ENCODE measurements around the gene EPB41. TPM values are rescaled to one million over a fixed set of nuclear protein-coding genes. Genes with fewer than 3 reads are reported as not detected.

Gene EPB41
- total and polyA plus RNA-seq, 9 of the 15 experiments (the other 6 are each of a cell fraction or from before 2014, with no cell fraction given) = 3.7 to 213 (median 141) TPM

GRCh38 chr1:28914228-28915030 lies at the start of gene EPB41 (continued):
- no peak for TF ChIP-seq GATA2 (CRISPR knock-in tag; IDR thresholded peaks at IDR 0.05)
- no peak for TF ChIP-seq POLR2H (tag; IDR thresholded peaks at IDR 0.05; ENCODE audit: low read depth)
- TF ChIP-seq TAF1 (IDR thresholded peaks at IDR 0.05; ENCODE audit: control insufficient read depth, extremely low read depth, insufficient read depth, low read length, severe bottlenecking) = peak; percentile 66
- no peak for TF ChIP-seq IRF2 (CRISPR knock-in tag; IDR thresholded peaks at IDR 0.05)
- no peak for TF ChIP-seq PPARD (CRISPR knock-in tag; IDR thresholded peaks at IDR 0.05)
- TF ChIP-seq NFE2 (IDR thresholded peaks at IDR 0.05; ENCODE audit: low read depth) = no peak
- TF ChIP-seq RBM14 (IDR thresholded peaks at IDR 0.05; ENCODE audit: borderline replicate concordance, insufficient read depth, low read depth, low read length) = 0 out of 2 replicates have a peak, but pooled peaks have one; percentile 32
- TF ChIP-seq ZKSCAN8 (CRISPR knock-in tag; IDR thresholded peaks at IDR 0.05) = no peak
- no peak for TF ChIP-seq EWSR1 (IDR thresholded peaks at IDR 0.05; ENCODE audit: borderline replicate concordance, low read depth, partially characterized antibody)
- TF ChIP-seq ELF1 (tag; IDR thresholded peaks at IDR 0.05) = 0 out of 2 replicates have a peak, but pooled peaks have one; percentile 21
- TF ChIP-seq MEF2D (tag; conservative IDR thresholded peaks at IDR 0.05; ENCODE audit: low read depth) = no peak
- TF ChIP-seq RBBP5 (IDR thresholded peaks at IDR 0.05; ENCODE audit: borderline replicate concordance, insufficient read depth, low read length, poor library complexity, severe bottlenecking) = peak; percentile 96
- no peak for TF ChIP-seq CHD2 (IDR thresholded peaks at IDR 0.05; ENCODE audit: low read depth, low read length)
- TF ChIP-seq ZNF146 (CRISPR knock-in tag; IDR thresholded peaks at IDR 0.05; ENCODE audit: unreplicated experiment) = no peak
- TF ChIP-seq C11orf30 (IDR thresholded peaks at IDR 0.05; ENCODE audit: low read depth) = no peak
- peak; percentile 83; the same call in 1 of the 2 replicates for TF ChIP-seq ZBTB2 (IDR thresholded peaks at IDR 0.05)
- TF ChIP-seq CBFA2T2 (conservative IDR thresholded peaks at IDR 0.05) = no peak
- TF ChIP-seq RAD21 (CRISPR knock-in tag; conservative IDR thresholded peaks at IDR 0.05 in 1 of 2, IDR thresholded peaks at IDR 0.05 in 1 of 2) = peak in 1 of 2 experiments; percentile 4; a peak in 1 of 4 replicates
- TF ChIP-seq ZFP30 (CRISPR knock-in tag; IDR thresholded peaks at IDR 0.05; ENCODE audit: borderline replicate concordance) = no peak
- no peak for TF ChIP-seq CEBPZ (IDR thresholded peaks at IDR 0.05; ENCODE audit: borderline replicate concordance, low read depth, low read length)
